GM21786 (cell line): Measurements from ENCODE around the gene C1QA.

ENCODE experiments used
- ATAC-seq: cut with Tn5 transposase; IDR thresholded peaks from one replicate; pipeline ENCODE4 v1.9.1; 2021; ENCODE audit not compliant: unreplicated experiment

C1QA gene, protein sequence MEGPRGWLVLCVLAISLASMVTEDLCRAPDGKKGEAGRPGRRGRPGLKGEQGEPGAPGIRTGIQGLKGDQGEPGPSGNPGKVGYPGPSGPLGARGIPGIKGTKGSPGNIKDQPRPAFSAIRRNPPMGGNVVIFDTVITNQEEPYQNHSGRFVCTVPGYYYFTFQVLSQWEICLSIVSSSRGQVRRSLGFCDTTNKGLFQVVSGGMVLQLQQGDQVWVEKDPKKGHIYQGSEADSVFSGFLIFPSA

DNA sequence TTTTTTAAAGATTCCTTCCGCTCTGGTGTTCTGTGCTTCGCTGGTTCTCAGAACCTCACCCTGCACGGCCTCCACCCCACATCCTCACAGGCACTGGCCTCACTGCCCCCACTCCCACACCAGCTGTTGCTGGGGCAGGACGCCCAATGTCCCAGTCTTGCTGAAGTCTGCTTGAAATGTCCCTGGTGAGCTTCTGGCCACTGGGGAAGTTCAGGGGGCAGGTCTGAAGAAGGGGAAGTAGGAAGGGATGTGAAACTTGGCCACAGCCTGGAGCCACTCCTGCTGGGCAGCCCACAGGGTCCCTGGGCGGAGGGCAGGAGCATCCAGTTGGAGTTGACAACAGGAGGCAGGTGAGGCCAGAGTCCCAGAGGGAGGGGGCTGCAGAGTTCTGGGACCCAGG lies at the start of gene C1QA:
Gene C1QA (plus strand): TSS at position 276 of the 400 bp plus-strand sequence. CDS start 989 bp downstream, outside the sequence.
- no peak for ATAC-seq

DNA sequence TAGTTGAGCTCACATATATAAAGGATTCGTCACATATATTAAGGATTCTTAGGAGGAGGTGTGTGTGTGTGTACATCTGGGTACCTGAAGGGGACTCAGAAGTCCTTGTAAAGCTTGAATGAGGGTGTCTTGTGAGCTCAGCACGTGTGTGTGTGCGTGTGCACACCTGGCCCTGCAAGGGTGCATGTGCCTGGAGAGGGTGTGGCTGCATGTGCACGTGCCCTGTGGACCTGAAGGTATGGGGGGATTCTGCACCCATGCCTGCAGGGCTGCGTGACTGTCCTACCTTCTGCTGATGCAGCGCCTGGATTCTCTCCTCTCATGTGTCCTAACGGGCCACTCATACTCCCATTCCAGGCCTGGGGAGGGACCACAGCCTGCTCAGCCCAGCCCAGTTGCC lies 49.2 kb upstream of the C1QA start:
- no peak for ATAC-seq

DNA sequence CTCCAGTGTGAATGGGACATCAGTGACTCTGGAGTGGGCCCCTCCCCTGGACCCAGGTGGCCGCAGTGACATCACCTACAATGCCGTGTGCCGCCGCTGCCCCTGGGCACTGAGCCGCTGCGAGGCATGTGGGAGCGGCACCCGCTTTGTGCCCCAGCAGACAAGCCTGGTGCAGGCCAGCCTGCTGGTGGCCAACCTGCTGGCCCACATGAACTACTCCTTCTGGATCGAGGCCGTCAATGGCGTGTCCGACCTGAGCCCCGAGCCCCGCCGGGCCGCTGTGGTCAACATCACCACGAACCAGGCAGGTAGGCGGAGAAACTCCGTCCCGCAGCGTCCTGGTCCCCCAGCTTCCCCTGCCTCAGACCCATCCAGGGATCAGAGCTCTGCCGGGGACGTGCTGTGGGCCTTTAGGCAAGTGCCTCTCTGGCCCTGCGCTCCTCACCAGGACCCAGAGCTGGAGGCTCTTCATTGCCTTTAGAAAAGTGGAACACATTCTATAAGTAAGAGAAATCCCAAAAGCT lies 47.5 kb upstream of the C1QA start:
- ATAC-seq = no peak

DNA sequence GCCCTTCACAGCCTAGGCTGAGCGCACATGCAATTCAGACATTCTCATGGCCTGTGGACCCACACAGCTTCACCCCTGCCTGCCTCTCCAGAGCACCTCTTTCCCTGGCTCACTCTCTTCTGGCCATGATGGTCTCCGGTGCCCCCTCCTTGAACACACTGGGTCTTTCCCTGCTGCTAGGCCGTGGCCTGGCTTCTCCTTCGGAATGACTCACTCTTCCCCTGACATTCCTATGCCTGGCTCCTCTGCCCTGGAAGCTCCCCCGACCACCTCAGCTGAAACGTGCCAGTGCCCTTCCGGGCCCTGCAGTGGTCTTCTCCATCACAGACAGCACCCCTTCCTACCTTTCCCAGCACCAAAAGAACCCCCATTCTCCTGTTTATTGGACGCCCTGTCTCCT lies 44.9 kb upstream of the C1QA start:
- ATAC-seq = no peak

DNA sequence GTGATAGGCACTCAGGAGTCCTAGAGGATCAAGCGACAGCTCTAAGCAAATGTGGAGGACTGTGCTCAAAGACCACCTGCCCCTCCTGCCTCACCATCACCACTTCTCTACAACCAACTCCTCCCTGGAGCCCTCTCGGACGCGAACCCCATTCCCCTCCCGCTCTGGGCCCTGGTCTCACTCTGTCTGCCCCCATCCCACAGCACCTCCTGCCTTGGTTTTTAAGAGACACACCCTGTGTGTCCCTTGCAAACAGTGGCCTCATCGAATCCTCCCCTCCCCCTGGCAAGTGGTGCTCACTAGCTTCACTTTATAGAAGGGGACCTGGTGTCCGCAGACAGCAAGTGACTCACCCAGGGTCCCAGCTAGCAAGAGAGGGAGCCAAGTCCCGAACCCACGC lies 44.4 kb upstream of the C1QA start:
- ATAC-seq = no peak

DNA sequence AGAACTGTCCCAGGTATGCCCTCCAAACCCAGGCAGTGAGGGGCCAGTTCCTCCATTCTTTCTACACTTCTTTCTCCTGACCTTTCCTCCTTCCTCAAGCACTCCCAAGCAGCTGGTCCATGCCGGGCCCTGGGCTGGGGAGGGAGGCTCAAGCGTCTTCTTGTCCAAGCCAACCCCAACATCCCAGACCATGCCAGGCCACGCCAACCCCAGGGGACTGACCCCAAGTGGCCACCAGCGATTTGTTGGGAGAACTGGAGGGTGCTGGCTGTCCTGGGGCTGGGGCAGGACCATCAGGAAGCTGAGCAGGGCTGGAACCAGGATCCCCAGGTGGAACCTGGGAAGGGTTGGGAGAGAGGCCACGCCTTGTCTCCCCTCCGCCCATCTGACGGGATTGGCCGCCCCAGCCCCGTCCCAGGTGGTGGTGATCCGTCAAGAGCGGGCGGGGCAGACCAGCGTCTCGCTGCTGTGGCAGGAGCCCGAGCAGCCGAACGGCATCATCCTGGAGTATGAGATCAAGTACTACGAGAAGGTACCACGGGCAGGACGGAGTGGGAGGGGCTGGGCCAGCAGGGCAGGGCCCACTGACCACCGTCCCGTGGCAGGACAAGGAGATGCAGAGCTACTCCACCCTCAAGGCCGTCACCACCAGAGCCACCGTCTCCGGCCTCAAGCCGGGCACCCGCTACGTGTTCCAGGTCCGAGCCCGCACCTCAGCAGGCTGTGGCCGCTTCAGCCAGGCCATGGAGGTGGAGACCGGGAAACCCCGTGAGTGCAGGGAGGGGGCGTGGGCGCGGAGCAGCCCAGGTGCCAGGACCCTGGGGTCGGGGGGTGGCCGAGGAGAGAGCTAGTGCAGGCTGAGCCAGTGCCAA lies 43.3 kb upstream of the C1QA start:
- ATAC-seq = no peak

DNA sequence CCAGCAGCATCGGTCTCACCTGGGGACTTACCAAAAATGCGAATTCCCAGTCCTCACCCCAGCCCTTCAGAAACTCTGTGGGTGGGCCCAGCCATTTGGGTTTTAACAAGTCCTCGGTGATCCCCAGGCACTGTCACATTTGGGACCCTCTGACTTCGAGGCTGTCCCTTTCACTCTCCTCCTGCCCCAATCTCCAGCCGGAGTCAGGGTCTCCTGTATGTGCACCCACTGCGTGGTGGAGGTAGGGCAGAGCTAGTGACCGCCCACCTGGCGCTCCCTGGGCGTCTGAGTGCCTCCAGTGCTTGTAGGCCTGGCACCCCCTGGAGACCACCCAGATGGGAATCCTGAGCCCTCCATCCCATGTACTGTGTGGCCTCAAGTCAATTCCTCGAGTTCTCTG lies 42.0 kb upstream of the C1QA start:
- ATAC-seq = no peak

DNA sequence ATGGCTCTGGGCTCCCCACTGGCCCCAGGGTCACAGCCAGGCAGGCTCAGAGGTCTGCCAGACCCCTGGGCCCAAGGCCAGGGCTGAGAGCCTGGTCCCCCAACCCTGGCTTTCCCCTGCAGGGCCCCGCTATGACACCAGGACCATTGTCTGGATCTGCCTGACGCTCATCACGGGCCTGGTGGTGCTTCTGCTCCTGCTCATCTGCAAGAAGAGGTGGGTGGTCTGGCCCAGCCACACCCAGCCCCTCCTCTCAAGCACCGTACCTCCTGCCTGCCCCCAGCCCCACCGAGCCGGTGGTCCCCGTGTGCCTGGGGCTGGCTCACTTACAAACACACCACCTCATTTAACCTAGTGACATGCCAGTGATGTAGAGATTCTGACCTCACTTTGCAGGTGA lies 41.3 kb upstream of the C1QA start:
- ATAC-seq = no peak

DNA sequence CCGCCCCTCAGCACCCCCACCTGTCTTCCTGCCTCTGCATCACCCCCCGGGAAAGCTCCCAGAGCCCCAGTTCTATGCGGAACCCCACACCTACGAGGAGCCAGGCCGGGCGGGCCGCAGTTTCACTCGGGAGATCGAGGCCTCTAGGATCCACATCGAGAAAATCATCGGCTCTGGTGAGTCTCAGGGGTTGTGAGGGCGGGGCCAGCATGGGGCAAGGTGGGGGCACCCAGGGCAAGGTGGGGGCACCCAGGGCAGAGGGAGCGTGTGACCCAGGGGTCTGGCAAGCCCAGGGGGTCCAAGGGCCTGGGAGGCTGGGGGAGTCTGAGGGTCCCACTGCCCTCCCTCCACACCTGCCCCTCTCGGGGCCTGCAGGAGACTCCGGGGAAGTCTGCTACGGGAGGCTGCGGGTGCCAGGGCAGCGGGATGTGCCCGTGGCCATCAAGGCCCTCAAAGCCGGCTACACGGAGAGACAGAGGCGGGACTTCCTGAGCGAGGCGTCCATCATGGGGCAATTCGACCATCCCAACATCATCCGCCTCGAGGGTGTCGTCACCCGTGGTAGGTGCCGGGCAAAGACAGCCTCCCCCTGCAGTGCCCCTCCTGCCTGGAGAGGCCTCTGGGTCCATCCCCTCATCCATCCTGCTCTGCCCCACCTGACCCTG lies 39.0 kb upstream of the C1QA start:
- no peak for ATAC-seq

DNA sequence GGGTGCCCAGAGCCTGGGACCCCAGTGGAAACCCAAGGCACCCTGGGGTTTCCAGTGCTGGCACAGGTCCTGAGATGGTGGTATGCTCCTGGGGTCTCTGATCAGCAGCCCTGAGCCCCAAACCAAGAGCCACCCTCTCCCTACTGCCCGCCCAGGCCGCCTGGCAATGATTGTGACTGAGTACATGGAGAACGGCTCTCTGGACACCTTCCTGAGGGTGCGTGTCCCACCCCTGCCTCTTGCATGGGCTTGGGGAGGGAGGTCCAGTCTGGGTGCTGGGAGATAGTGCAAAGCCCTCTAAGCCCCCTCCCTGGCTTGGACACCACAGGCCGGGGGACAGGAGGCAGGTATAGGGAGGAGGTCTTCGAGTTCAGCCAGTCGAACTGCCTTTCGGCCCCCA lies 38.4 kb upstream of the C1QA start:
- ATAC-seq = no peak

DNA sequence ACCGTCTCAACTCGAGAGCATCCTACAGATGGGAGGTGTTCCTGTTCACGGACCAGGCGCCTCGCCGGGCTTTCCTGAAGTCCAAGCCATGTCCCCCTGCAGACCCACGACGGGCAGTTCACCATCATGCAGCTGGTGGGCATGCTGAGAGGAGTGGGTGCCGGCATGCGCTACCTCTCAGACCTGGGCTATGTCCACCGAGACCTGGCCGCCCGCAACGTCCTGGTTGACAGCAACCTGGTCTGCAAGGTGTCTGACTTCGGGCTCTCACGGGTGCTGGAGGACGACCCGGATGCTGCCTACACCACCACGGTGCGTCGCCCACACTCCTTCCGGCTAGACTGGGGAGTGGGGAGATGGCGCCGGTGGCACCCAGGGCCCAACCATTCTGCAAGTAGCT lies 37.7 kb upstream of the C1QA start:
- ATAC-seq = no peak

DNA sequence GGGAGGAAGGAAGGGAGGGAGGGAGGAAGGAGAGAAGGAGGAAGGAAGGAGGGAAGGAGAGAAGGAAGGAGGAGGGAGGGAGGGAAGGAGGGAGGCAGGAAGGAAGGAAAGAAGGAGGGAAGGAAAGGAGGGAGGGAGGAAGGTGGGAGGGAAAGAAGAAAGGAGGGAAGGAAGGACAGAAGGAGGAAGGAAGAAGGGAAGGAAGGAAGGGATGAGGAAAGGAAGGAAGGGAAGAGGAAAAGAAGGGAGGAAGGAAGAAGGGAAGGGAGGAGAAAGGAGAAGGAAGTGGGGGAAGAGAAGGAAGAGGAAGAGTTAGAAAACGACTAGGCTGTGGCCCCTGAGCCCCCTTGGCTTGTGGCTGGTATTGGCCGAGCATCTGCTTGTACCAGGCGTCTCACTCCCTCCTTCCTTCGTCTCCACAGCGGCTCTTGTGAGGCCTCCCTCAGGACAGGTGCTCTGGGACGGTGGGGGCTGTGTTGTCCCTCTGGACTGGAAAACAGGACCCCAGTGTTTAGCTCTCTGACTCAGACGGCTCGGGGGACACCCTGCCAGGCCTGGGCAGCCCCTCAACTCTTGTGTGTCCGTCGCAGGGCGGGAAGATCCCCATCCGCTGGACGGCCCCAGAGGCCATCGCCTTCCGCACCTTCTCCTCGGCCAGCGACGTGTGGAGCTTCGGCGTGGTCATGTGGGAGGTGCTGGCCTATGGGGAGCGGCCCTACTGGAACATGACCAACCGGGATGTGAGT lies 36.2 kb upstream of the C1QA start:
- no peak for ATAC-seq

DNA sequence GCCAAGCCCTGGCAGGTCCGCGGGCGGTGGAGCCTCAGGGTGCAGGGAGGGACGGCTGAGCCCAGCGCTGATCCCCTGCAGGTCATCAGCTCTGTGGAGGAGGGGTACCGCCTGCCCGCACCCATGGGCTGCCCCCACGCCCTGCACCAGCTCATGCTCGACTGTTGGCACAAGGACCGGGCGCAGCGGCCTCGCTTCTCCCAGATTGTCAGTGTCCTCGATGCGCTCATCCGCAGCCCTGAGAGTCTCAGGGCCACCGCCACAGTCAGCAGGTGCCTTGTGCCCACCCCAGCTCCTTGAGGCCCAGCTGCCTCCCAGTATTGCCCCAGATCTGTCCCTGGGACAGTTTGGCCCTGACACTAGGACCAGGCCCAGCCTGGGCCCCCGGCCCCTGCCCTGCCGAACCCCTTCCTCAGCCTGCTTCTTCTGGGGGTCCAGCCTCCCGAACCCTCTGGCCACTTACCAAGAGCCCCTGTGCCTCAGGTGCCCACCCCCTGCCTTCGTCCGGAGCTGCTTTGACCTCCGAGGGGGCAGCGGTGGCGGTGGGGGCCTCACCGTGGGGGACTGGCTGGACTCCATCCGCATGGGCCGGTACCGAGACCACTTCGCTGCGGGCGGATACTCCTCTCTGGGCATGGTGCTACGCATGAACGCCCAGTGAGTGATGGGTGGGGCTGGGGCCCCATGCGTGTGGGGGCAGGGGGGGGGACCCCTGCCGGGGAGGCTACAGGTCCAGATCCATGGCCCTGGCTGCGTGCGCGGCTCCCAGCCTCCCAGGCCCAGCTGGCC lies 35.4 kb upstream of the C1QA start:
- ATAC-seq = no peak

DNA sequence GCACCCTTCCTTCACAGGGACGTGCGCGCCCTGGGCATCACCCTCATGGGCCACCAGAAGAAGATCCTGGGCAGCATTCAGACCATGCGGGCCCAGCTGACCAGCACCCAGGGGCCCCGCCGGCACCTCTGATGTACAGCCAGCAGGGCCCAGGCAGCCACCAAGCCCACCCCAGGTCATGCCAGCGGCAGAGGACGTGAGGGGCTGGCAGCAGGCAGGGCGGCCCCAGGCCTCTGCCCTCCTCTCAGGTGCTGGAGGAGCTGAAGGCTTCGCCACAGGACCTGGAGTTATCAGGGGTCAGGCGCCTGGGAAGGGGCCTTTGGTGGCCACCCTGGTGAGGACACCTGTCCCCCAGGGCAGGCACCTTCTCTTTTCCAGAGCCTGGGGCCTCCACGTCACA lies 34.8 kb upstream of the C1QA start:
- ATAC-seq = no peak

DNA sequence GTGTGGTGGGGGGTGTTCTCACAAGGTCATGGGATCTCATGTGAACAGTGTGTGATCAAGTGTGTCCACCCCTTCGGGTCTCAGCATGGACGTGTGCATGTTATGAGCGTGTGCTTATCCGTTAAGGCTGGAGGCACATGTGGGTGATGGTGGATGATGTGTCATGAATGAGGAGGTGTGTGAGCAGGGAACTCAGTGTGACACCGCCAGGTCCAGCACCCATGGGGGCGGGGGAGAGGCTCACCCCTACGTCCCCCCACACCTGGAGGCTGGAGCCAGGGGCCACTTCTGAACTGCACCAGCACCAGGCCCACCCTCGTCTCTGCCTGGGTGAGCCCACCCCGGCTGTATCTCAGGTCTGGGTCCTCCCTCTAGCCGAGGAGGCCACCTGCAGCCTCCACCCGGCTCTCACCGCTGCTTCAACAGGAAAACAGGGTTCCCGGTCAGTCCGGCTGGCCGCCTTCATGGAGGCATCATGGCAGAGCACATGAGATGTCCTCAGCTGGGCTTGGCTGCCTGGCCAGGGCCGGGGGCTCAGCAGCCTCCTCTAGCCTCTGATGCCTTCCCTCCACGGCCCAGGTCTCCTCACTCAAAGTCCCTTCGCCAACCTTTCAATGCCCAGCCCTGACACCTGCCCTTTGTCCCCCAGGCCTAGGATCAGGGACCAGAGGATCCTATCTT lies 34.2 kb upstream of the C1QA start:
- no peak for ATAC-seq

DNA sequence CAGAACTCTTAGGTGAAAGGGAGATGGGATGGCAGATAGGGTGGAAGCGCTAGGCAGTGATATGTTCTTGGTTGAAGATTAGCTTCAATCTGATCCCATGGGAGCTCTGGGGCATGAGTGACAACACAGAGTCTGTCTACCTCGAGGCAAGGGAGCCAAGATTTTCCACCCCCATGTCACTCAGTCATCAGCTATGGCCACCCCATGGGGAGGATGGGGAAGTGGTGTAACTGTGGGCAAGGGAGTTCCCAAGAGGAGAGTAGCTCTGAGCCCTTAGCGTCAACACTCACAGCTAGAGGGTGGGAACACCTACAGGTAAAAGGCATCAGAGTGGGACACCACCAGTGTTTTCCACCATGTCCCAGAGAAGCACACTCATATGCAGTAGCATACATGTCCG lies 30.3 kb upstream of the C1QA start:
- no peak for ATAC-seq

DNA sequence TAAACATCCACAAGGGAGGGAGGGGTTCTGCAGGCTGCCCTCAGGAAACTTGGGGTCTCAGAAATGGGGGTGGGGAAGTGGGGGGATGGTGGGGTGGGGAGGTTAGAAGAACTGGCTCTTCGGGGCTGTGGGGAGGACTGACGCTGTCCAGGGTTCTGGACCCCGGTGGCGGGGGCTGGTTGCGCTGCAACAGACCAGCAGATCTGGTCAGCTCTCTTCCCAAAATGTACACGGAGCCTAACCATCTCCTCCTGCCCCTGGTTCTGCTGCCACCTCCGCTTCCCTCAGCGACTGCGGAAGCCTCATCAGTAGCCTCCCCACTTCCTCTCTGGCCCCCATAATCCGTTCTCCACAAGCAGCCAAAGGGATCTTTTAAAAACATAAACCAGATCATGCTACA lies 29.3 kb upstream of the C1QA start:
- no peak for ATAC-seq

DNA sequence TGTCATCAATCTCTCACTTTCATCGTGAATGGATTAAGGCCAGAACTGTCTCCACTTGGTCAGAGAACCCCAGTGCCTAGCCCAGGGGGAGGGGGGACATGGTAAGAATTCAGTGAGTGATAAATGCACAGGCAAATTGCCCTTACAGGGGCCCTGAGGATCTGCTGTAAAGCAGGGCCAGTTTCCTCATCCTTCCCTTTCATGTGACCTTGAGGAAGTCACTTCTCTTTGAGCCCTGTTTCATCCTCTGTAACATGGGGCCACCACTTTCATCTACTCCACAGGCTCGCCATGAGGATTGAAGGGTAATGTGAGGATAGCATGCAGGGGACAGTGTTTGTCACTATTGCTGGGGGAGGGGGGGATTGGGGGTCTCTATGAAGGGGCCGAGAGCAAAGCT lies 28.1 kb upstream of the C1QA start:
- no peak for ATAC-seq

DNA sequence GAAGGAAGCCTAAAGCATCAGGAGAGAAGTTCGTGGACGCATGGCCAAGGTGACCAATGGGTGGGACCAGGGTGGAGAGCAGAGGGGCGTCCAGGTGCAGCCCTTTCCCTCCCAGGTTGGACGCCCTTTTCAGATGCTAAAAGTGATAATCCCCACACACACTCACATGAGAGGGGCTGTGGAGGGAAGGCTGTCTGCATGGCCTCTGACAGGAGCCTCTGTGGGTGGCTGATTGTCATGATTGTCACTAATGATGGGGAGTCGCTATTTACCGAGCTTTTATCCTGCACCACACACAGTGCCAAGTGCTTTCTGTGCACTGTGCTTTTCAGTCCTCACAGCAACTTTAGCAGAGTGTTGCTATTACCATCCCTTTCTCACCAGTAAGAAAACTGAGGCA lies 27.1 kb upstream of the C1QA start:
- ATAC-seq = no peak

DNA sequence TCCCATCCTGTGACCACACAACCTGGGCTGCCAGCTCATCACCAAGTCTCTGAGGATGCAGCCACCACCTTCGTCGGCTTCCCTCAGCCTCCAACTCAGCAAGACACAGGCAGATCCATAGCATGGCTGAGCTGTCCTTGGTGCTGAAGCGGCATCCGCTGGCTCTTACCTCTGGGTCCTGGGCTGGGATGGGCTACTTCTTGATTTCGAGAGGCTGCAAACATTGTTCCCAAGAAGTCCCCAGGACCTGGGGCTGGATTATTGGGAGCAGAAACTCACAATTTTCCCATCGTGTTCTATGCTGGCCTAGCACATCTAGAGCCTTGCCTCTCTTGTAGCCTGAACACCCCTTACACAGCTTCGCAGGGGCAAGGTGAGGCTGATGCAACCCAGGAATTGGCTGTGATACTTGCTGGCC lies 24.9 kb upstream of the C1QA start:
- ATAC-seq = no peak
